Breast epithelium (tissue), 4 donors: ENCODE data around the gene ABCA13. TPM values are rescaled to one million over a fixed set of nuclear protein-coding genes. Genes with fewer than 3 reads are reported as not detected.

ENCODE experiments used
- DNase-seq, 2 donors: peaks; one replicate each; pipeline ENCODE4 v3.0.0-alpha.2; 2019; ENCODE audit warnings: low spot score in 2 of 2
- H3K27ac ChIP-seq, 2 donors: fragments of 200-600 bp; sonication (generic) in 1 of 2; one replicate each; pipeline ENCODE4 v1.5.1; 2016 to 2019; ENCODE audit warnings: mild to moderate bottlenecking in 1 of 2
- H3K27me3 ChIP-seq, 2 donors: fragments of 200-600 bp; sonication (generic) in 1 of 2; one replicate each; pipeline versions ENCODE4 v1.5.1 to v1.6.0; 2017 to 2019; ENCODE audit warnings: control low read depth in 1 of 2, mild to moderate bottlenecking in 1 of 2
- H3K36me3 ChIP-seq: fragments of 200-600 bp; one replicate; pipeline ENCODE4 v1.5.1; 2019
- H3K4me1 ChIP-seq, 2 donors: fragments of 200-600 bp; sonication (generic); one replicate each; pipeline ENCODE4 v1.5.1; 2016 to 2019; ENCODE audit warnings: control low read depth in 1 of 2
- H3K4me3 ChIP-seq, 3 donors: fragments of 200-600 bp; sonication (generic); 1 replicate in 2 of 3; 2 replicates in 1 of 3; pipeline ENCODE4 v1.5.1; 2016 to 2019; ENCODE audit warnings: mild to moderate bottlenecking in 3 of 3, moderate library complexity in 2 of 3
- H3K9me3 ChIP-seq, 2 donors: fragments of 200-600 bp; sonication (generic) in 1 of 2; one replicate each; pipeline ENCODE4 v1.5.1; 2016 to 2019; ENCODE audit warnings: control low read depth in 1 of 2
- POLR2A ChIP-seq: fragments of 450-650 bp; IDR thresholded peaks from one replicate; pipeline ENCODE4 v1.6.1; 2016; ENCODE audit warnings: antibody characterized with exemption, mild to moderate bottlenecking, moderate library complexity
- POLR2AphosphoS5 ChIP-seq, 3 donors: sonication (generic); formaldehyde crosslinking; IDR thresholded peaks; one replicate each; pipeline ENCODE4 v1.6.1; 2017; ENCODE audit warnings: antibody characterized with exemption in 3 of 3
- intact Hi-C: fragments of 100-400 bp; cut with DNase I; formaldehyde crosslinking; loops from one replicate; pipeline ENCODE4 v1.15.1; 2023; ENCODE audit warnings: low total_unique reads
- total RNA-seq, 3 donors: library from RNA; depleted of rRNA; stranded (reverse); fragments of >200 nt; gene quantifications; one replicate each; pipeline ENCODE4 v1.1.0, GENCODE V29; 2016
- TF ChIP-seq, protein P1 (sequence below), 3 donors: fragments of 450-650 bp; IDR thresholded peaks; one replicate each; pipeline ENCODE4 v1.5.1; 2016 to 2017; ENCODE audit warnings: antibody characterized with exemption in 3 of 3, mild to moderate bottlenecking in 3 of 3, moderate library complexity in 3 of 3

ABCA13 gene
- total RNA-seq, 3 donors from 2014 or later: under 0.01 to 0.29 (median under 0.01) TPM

DNA sequence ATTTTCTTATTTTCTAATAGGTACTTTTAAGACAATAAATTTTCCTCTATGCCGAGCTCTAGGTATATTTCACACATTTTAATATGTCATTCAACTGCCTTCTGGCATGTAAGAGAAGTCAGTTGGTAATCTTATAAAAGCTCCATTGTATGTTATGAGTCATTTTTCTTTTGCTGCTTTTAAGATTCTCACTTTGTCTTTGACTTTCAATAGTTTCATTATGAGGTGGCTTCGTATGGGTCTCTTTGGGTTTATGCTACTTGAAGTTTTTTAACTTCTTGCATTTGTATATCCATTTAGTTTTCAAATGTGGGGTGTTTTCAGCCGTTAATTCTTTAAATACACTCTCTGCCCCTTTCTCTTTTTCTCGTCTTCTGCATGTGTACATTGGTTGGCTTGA, 80.5 kb downstream of the ABCA13 start:
- intact Hi-C loops: no loop called here
- TF ChIP-seq, protein P1, sequence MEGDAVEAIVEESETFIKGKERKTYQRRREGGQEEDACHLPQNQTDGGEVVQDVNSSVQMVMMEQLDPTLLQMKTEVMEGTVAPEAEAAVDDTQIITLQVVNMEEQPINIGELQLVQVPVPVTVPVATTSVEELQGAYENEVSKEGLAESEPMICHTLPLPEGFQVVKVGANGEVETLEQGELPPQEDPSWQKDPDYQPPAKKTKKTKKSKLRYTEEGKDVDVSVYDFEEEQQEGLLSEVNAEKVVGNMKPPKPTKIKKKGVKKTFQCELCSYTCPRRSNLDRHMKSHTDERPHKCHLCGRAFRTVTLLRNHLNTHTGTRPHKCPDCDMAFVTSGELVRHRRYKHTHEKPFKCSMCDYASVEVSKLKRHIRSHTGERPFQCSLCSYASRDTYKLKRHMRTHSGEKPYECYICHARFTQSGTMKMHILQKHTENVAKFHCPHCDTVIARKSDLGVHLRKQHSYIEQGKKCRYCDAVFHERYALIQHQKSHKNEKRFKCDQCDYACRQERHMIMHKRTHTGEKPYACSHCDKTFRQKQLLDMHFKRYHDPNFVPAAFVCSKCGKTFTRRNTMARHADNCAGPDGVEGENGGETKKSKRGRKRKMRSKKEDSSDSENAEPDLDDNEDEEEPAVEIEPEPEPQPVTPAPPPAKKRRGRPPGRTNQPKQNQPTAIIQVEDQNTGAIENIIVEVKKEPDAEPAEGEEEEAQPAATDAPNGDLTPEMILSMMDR (IDR thresholded peaks at IDR 0.05): no peak
- TF ChIP-seq POLR2AphosphoS5 (IDR thresholded peaks at IDR 0.05): no peak
- TF ChIP-seq POLR2A: no peak
- Histone ChIP-seq H3K36me3 (no peaks in the 10 kb centered on the region), H3K27ac (no peak overlapping the region), H3K4me1 (no peaks in the 10 kb centered on the region), H3K27me3 (no peaks in the 10 kb centered on the region), H3K4me3 (no peak overlapping the region), H3K9me3 (no peaks in the 10 kb centered on the region)
- DNase-seq: no peak

DNA sequence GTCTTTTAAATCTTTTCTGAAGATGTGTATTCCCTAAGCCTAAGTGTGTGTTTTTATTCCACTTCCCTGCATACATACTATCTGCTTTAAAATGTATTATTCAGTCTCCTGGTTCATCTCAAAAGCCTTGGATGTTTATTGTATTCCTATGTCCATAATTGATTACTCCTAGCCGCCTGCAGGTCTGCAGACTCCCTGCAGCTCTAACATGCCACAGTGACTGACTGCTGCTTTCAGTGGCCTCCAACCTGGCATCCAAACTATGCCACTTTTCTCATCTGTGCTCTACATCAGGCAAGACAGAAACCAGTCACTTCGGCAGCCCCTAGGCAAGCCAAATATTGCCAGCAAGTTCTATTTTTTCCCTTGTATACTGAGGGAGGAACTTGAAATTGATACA, 81.7 kb downstream of the ABCA13 start:
- no peak overlapping the region for H3K4me3 ChIP-seq

DNA sequence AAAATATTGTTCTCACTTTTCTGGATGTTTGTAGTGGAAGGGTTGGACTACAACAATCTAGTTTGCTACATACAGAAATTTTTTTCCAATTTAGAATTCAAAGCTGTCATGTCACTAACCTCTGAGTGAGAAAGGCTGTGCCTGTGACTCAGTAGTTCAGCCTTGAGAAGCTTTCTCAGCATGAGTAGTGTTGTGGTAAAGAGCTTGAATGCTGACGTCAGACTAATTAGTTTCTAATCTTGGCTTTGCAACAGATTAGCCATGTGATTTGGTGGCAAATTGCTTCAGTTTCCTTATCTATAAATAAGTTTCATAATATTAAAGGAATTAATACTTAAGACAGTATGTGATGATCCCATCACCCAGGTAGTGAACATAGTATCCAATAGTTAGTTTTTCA, 83.8 kb downstream of the ABCA13 start:
- H3K4me1 ChIP-seq: no peaks in the 10 kb centered on the region
- H3K27me3 ChIP-seq: no peaks in the 10 kb centered on the region
- no peak for DNase-seq
- no peak overlapping the region for H3K27ac ChIP-seq
- no peaks in the 10 kb centered on the region for H3K36me3 ChIP-seq
- H3K9me3 ChIP-seq: no peaks in the 10 kb centered on the region
- TF ChIP-seq POLR2A (no peak), POLR2AphosphoS5 (IDR thresholded peaks at IDR 0.05) (no peak)
- TF ChIP-seq, protein P1 (IDR thresholded peaks at IDR 0.05): no peak
- intact Hi-C loops: no loop called here
- H3K4me3 ChIP-seq: no peak overlapping the region

More for the DNA sequence above, 81.7 kb downstream of the ABCA13 start:
- Histone ChIP-seq H3K9me3 (no peaks in the 10 kb centered on the region), H3K4me1 (no peaks in the 10 kb centered on the region), H3K36me3 (no peaks in the 10 kb centered on the region), H3K27me3 (no peaks in the 10 kb centered on the region), H3K27ac (no peak overlapping the region)
- TF ChIP-seq, protein P1 (IDR thresholded peaks at IDR 0.05): no peak
- TF ChIP-seq POLR2AphosphoS5 (IDR thresholded peaks at IDR 0.05): no peak
- TF ChIP-seq POLR2A: no peak
- intact Hi-C loops: no loop called here
- no peak for DNase-seq

DNA sequence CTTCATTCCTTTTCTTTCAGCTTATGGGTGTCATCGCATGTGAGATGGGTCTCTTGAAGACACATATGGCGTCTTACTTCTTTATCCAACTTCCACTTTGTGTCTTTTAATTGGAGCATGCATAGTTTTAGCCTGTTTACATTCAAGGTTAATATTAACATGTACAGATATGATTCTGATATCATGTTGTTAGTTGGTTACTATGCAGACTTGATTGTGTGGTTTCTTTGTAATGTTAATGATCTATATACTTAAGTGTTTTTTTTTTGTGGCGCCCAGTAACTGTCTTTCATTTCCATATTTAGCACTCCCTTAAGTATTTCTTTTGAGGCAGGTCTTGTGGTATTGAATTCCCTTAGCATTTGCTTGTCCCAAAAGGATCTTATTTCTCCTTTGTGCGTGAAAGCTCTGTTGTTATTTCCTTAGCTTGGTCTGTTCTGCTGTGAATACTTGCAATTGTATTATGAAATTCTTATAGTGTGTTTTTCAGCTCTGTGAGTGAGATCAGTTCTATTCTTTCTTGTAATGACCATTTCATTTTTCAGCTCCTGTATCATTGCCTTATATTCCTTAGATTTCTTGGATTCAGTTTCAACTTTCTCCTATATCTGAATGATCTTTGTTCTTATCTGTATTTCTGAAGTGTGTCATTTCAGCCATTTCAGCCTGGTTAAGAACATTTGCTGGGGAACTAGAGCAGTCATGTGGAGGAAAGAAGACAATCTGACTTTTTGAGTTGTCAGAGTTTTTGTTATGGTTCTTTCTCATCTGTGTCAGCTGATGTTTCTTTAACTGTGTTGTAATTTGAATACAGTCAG, 88.4 kb downstream of the ABCA13 start:
- Histone ChIP-seq H3K27ac (no peak overlapping the region), H3K36me3 (no peaks in the 10 kb centered on the region), H3K4me3 (no peak overlapping the region), H3K27me3 (no peaks in the 10 kb centered on the region), H3K9me3 (no peaks in the 10 kb centered on the region), H3K4me1 (no peaks in the 10 kb centered on the region)
- intact Hi-C loops: no loop called here
- no peak for DNase-seq
- TF ChIP-seq POLR2A (no peak), POLR2AphosphoS5 (IDR thresholded peaks at IDR 0.05) (no peak)
- TF ChIP-seq, protein P1 (IDR thresholded peaks at IDR 0.05): no peak

DNA sequence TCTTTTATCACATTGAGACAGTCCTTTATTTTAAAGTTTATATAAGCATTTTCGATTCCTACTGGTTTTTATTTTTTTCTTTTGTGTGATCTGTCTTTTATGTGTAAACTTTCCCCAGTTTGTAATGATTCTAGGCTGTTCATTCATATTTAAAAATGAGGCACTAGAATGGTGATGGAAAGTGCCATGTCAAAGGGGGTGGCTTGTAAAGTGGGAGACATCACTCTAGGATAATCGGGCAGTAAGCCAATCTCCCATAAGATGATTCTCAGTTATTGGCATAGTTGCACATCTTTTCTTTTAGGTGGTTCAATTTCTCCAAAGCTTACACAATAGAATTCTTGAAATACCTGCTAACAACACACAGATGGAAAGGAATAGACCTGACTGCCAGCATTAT, 90.4 kb downstream of the ABCA13 start:
- Histone ChIP-seq H3K27ac (no peak overlapping the region), H3K4me3 (no peak overlapping the region), H3K9me3 (no peaks in the 10 kb centered on the region), H3K27me3 (no peaks in the 10 kb centered on the region), H3K36me3 (no peaks in the 10 kb centered on the region), H3K4me1 (no peaks in the 10 kb centered on the region)
- intact Hi-C loops: no loop called here
- no peak for DNase-seq
- TF ChIP-seq POLR2A (no peak), POLR2AphosphoS5 (IDR thresholded peaks at IDR 0.05) (no peak)
- TF ChIP-seq, protein P1 (IDR thresholded peaks at IDR 0.05): no peak
